ENCODE data around the gene COX10.

COX10 gene

GRCh38 chr17:14118951-14119350 lies 49.6 kb downstream of the COX10 start:
- in situ Hi-C loops (cut with MboI; ENCODE audit: low sequenced_read_pairs): no loop called here
- H3K27me3 ChIP-seq (ENCODE audit: low read depth): no peaks in the 10 kb centered on the region
- peaks cover 6% of the 10 kb centered on the region for H3K4me1 ChIP-seq
- DNase-seq (ENCODE audit: low spot score in 2 of 2): no peak
- no peaks in the 10 kb centered on the region for H3K9me3 ChIP-seq
- H3K4me3 ChIP-seq: no peak overlapping the region
- H3K36me3 ChIP-seq (replicated peaks): no peaks in the 10 kb centered on the region; the same call in 1 of the 2 replicates

- Histone ChIP-seq H3K27me3 (ENCODE audit: low read depth) (no peaks in the 10 kb centered on the region), H3K36me3 (replicated peaks) (no peaks in the 10 kb centered on the region; the same call in 1 of the 2 replicates), H3K4me1 (peaks cover under 1% of the 10 kb centered on the region), H3K9me3 (no peaks in the 10 kb centered on the region), H3K4me3 (no peak overlapping the region)
- no peak for DNase-seq (ENCODE audit: low spot score in 2 of 2)
- in situ Hi-C loops (cut with MboI; ENCODE audit: low sequenced_read_pairs): no loop called here
These were observed 50.2 kb downstream of the COX10 start for GRCh38 chr17:14119546-14119945.

GRCh38 chr17:14121952-14122351 lies 52.6 kb downstream of the COX10 start:
- Histone ChIP-seq H3K9me3 (no peaks in the 10 kb centered on the region), H3K4me3 (no peak overlapping the region), H3K36me3 (replicated peaks) (no peaks in the 10 kb centered on the region), H3K27me3 (ENCODE audit: low read depth) (no peaks in the 10 kb centered on the region), H3K4me1 (peaks cover 8% of the 10 kb centered on the region)
- no peak for DNase-seq (ENCODE audit: low spot score in 2 of 2)
- in situ Hi-C loops (cut with MboI; ENCODE audit: low sequenced_read_pairs): no loop called here

- Histone ChIP-seq H3K36me3 (replicated peaks) (no peaks in the 10 kb centered on the region), H3K4me1 (peaks cover 8% of the 10 kb centered on the region), H3K4me3 (no peak overlapping the region), H3K9me3 (no peaks in the 10 kb centered on the region), H3K27me3 (ENCODE audit: low read depth) (no peaks in the 10 kb centered on the region)
- in situ Hi-C loops (cut with MboI; ENCODE audit: low sequenced_read_pairs): no loop called here
- DNase-seq (ENCODE audit: low spot score in 2 of 2): no peak
These were observed 54.4 kb downstream of the COX10 start for GRCh38 chr17:14123619-14124278.

- Histone ChIP-seq H3K4me3 (no peak overlapping the region), H3K4me1 (peaks cover 8% of the 10 kb centered on the region), H3K9me3 (no peaks in the 10 kb centered on the region), H3K36me3 (replicated peaks) (no peaks in the 10 kb centered on the region), H3K27me3 (ENCODE audit: low read depth) (no peaks in the 10 kb centered on the region)
- DNase-seq (ENCODE audit: low spot score in 2 of 2): no peak
- in situ Hi-C loops (cut with MboI; ENCODE audit: low sequenced_read_pairs): no loop called here
These were observed 55.5 kb downstream of the COX10 start for GRCh38 chr17:14124854-14125253.

GRCh38 chr17:14125518-14126137 lies 56.3 kb downstream of the COX10 start:
- no peak for DNase-seq (ENCODE audit: low spot score in 2 of 2)

GRCh38 chr17:14133104-14133503 lies 63.8 kb downstream of the COX10 start:
- Histone ChIP-seq H3K4me1 (peaks cover 24% of the 10 kb centered on the region), H3K36me3 (replicated peaks) (no peaks in the 10 kb centered on the region), H3K4me3 (no peak overlapping the region), H3K27me3 (ENCODE audit: low read depth) (no peaks in the 10 kb centered on the region), H3K9me3 (no peaks in the 10 kb centered on the region)
- in situ Hi-C loops (cut with MboI; ENCODE audit: low sequenced_read_pairs): no loop called here
- no peak for DNase-seq (ENCODE audit: low spot score in 2 of 2)

More at GRCh38 chr17:14125518-14126137, 56.3 kb downstream of the COX10 start:
- Histone ChIP-seq H3K4me3 (no peak overlapping the region), H3K9me3 (no peaks in the 10 kb centered on the region), H3K4me1 (peaks cover 8% of the 10 kb centered on the region), H3K36me3 (replicated peaks) (no peaks in the 10 kb centered on the region), H3K27me3 (ENCODE audit: low read depth) (no peaks in the 10 kb centered on the region)
- in situ Hi-C loops (cut with MboI; ENCODE audit: low sequenced_read_pairs): no loop called here

- DNase-seq (ENCODE audit: low spot score in 2 of 2): no peak
- Histone ChIP-seq H3K4me3 (no peak overlapping the region), H3K27me3 (ENCODE audit: low read depth) (no peaks in the 10 kb centered on the region), H3K4me1 (peaks cover 27% of the 10 kb centered on the region), H3K9me3 (no peaks in the 10 kb centered on the region), H3K36me3 (replicated peaks) (no peaks in the 10 kb centered on the region)
- in situ Hi-C loops (cut with MboI; ENCODE audit: low sequenced_read_pairs): no loop called here
These were observed 65.2 kb downstream of the COX10 start for GRCh38 chr17:14134456-14134855.

GRCh38 chr17:14135906-14136590 lies 66.7 kb downstream of the COX10 start:
- Histone ChIP-seq H3K9me3 (no peaks in the 10 kb centered on the region), H3K4me3 (no peak overlapping the region), H3K4me1 (peaks cover 29% of the 10 kb centered on the region), H3K27me3 (ENCODE audit: low read depth) (no peaks in the 10 kb centered on the region), H3K36me3 (replicated peaks) (no peaks in the 10 kb centered on the region)
- peak; percentile 14 to 38 for DNase-seq (ENCODE audit: low spot score in 2 of 2)
- in situ Hi-C loops (cut with MboI; ENCODE audit: low sequenced_read_pairs): no loop called here

GRCh38 chr17:14138649-14139048 lies 69.3 kb downstream of the COX10 start:
- no peak overlapping the region for H3K4me3 ChIP-seq
- in situ Hi-C loops (cut with MboI; ENCODE audit: low sequenced_read_pairs): no loop called here
- no peaks in the 10 kb centered on the region for H3K27me3 ChIP-seq (ENCODE audit: low read depth)
- no peaks in the 10 kb centered on the region for H3K36me3 ChIP-seq (replicated peaks)
- H3K4me1 ChIP-seq: peaks cover 43% of the 10 kb centered on the region
- no peaks in the 10 kb centered on the region for H3K9me3 ChIP-seq
- DNase-seq (ENCODE audit: low spot score in 2 of 2): peak; percentile 35 to 39

GRCh38 chr17:14143688-14144087 lies 74.4 kb downstream of the COX10 start:
- H3K4me1 ChIP-seq: peaks cover 24% of the 10 kb centered on the region
- no peaks in the 10 kb centered on the region for H3K36me3 ChIP-seq (replicated peaks)
- no peaks in the 10 kb centered on the region for H3K9me3 ChIP-seq
- H3K27me3 ChIP-seq (ENCODE audit: low read depth): no peaks in the 10 kb centered on the region
- H3K4me3 ChIP-seq: no peak overlapping the region
- peak in 1 of 2 experiments; percentile 35 for DNase-seq (ENCODE audit: low spot score in 2 of 2)
- in situ Hi-C loops (cut with MboI; ENCODE audit: low sequenced_read_pairs): no loop called here

- Histone ChIP-seq H3K4me3 (no peak overlapping the region), H3K36me3 (replicated peaks) (no peaks in the 10 kb centered on the region), H3K9me3 (no peaks in the 10 kb centered on the region), H3K4me1 (peaks cover 24% of the 10 kb centered on the region), H3K27me3 (ENCODE audit: low read depth) (no peaks in the 10 kb centered on the region)
- DNase-seq (ENCODE audit: low spot score in 2 of 2): no peak
- in situ Hi-C loops (cut with MboI; ENCODE audit: low sequenced_read_pairs): no loop called here
These were observed 75.2 kb downstream of the COX10 start for GRCh38 chr17:14144508-14144907.

GRCh38 chr17:14149751-14150150 lies 80.4 kb downstream of the COX10 start:
- H3K27me3 ChIP-seq (ENCODE audit: low read depth): no peaks in the 10 kb centered on the region
- H3K4me1 ChIP-seq: no peaks in the 10 kb centered on the region
- H3K9me3 ChIP-seq: no peaks in the 10 kb centered on the region
- no peak overlapping the region for H3K4me3 ChIP-seq
- no peak for DNase-seq (ENCODE audit: low spot score in 2 of 2)
- in situ Hi-C loops (cut with MboI; ENCODE audit: low sequenced_read_pairs): no loop called here
- no peaks in the 10 kb centered on the region for H3K36me3 ChIP-seq (replicated peaks)

- Histone ChIP-seq H3K27me3 (ENCODE audit: low read depth) (no peaks in the 10 kb centered on the region), H3K36me3 (replicated peaks) (no peaks in the 10 kb centered on the region), H3K4me1 (no peaks in the 10 kb centered on the region), H3K4me3 (no peak overlapping the region), H3K9me3 (no peaks in the 10 kb centered on the region)
- in situ Hi-C loops (cut with MboI; ENCODE audit: low sequenced_read_pairs): no loop called here
- no peak for DNase-seq (ENCODE audit: low spot score in 2 of 2)
These were observed 81.3 kb downstream of the COX10 start for GRCh38 chr17:14150619-14151018.
